ENCODE measurements around the gene OLFML1.

Gene OLFML1

GRCh38 chr11:7444091-7444981, 41.0 kb upstream of the OLFML1 start:
- FAIRE-seq (no peak), DNase-seq (ENCODE audit: insufficient read length, low spot score) (no peak)
- TF ChIP-seq CTCF (IDR thresholded peaks at IDR 0.05; ENCODE audit: insufficient read depth, missing control alignments) = no peak

GRCh38 chr11:7445564-7445963, 39.7 kb upstream of the OLFML1 start:
- DNase-seq (ENCODE audit: insufficient read length, low spot score) = no peak
- TF ChIP-seq CTCF (IDR thresholded peaks at IDR 0.05; ENCODE audit: insufficient read depth, missing control alignments) = no peak
- FAIRE-seq = no peak

DNA sequence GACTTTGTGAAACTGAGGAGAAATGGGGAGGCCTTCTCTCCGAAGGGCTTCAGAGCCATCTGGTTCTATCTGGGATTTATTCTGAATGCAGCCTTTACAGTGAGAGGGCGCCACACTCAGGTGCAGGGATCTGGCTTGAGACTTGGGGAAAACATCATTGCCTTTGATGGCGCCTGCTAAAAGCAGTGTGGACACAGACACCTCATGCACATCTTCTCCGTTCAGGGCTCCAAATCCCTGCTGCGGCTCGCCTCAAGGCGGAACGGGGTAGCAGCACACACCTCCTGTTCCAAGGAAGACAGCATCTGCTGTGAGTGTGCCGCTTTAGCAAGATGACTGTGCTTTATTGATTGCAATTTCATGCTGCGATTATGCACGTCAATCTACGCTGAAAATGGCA, 37.1 kb upstream of the OLFML1 start:
- no peak for TF ChIP-seq CTCF (IDR thresholded peaks at IDR 0.05; ENCODE audit: insufficient read depth, missing control alignments)
- DNase-seq (ENCODE audit: insufficient read length, low spot score) (no peak), FAIRE-seq (no peak)

- DNase-seq (ENCODE audit: insufficient read length, low spot score) (no peak), FAIRE-seq (no peak)
- no peak for TF ChIP-seq CTCF (IDR thresholded peaks at IDR 0.05; ENCODE audit: insufficient read depth, missing control alignments)
Measured at GRCh38 chr11:7449211-7449840, 36.0 kb upstream of the OLFML1 start.

- DNase-seq (ENCODE audit: insufficient read length, low spot score) (no peak), FAIRE-seq (no peak)
- no peak for TF ChIP-seq CTCF (IDR thresholded peaks at IDR 0.05; ENCODE audit: insufficient read depth, missing control alignments)
Measured at GRCh38 chr11:7449841-7450214, 35.5 kb upstream of the OLFML1 start.

- no peak for DNase-seq (ENCODE audit: insufficient read length, low spot score)
- no peak for FAIRE-seq
- TF ChIP-seq CTCF (IDR thresholded peaks at IDR 0.05; ENCODE audit: insufficient read depth, missing control alignments) = no peak
Measured at GRCh38 chr11:7450836-7451235, 34.5 kb upstream of the OLFML1 start.

DNA sequence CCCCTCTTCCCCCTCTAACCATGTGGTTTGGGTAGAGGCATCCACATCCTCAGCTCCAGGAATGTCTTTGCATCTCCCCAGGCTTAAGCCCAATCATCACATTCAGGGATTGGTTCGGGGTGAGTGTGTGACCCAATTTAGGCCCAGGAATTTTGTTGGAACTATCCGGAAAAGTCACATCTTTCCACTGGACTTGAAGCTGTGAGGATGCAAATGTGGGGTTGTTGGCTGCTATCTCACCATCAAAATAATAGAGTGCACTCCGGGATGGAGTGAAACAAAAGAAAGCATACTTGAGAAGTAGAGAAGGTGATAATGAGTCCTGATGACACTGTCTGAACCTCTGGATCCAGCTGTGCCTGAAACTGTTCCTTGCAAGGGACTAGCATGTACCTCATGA, 33.8 kb upstream of the OLFML1 start:
- DNase-seq (ENCODE audit: insufficient read length, low spot score) (no peak), FAIRE-seq (no peak)
- no peak for TF ChIP-seq CTCF (IDR thresholded peaks at IDR 0.05; ENCODE audit: insufficient read depth, missing control alignments)

All from D721Med (cell line).